SK-MEL-5 (cell line): ENCODE data around the gene PDGFC. TPM values are rescaled to one million over a fixed set of nuclear protein-coding genes. Genes with fewer than 3 reads are reported as not detected.

Experiments used
- DNase-seq: peaks from one replicate; pipeline ENCODE4 v3.0.0-alpha.2; 2016; ENCODE audit warnings: low read depth, low spot score
- in situ Hi-C: cut with HindIII; loops from 2 replicates; pipeline ENCODE4 v1.10.0; 2016; ENCODE audit warnings: low sequenced_read_pairs, high pct_unique_total_duplicates, low pct_unique_long_range_greater_than_20kb
- total RNA-seq: library from RNA; depleted of rRNA; stranded (reverse); fragments of >200 nt; shearing (Covaris generic); gene quantifications from 2 replicates; pipeline ENCODE4 v1.2.3, GENCODE V29; 2014

The PDGFC gene
- total RNA-seq, 1 experiment from 2014 or later = 5.4 TPM

DNA sequence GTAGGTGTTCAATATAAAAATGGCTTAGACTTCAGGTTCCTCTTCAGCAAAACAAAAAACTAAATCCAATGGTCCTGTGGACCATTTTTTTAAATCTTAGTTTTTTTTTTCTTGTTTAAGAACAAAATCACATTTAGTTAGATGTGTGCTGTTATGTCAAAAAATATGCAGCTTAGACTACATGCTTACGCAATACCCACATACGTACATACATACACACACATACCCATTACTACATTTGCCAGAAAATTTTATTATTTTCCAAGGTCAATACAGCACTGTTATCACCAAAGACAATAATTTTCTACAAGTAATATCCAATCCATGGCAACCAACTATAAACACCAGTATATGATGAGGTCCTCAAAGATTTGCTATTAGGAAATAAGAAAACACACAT, 144.1 kb downstream of the PDGFC start:
- in situ Hi-C loops = no loop called here
- no peak for DNase-seq

GRCh38 chr4:156825074-156825473, 146.5 kb downstream of the PDGFC start:
- DNase-seq = no peak
- in situ Hi-C loops = no loop called here

- no peak for DNase-seq
- in situ Hi-C loops = no loop called here
These were observed 147.0 kb downstream of the PDGFC start for GRCh38 chr4:156824451-156825060.

GRCh38 chr4:156820931-156821330, 150.7 kb downstream of the PDGFC start:
- in situ Hi-C loops = no loop called here
- DNase-seq = no peak

- DNase-seq = no peak
- in situ Hi-C loops = no loop called here
These were observed 155.2 kb downstream of the PDGFC start for GRCh38 chr4:156816360-156816755.

DNA sequence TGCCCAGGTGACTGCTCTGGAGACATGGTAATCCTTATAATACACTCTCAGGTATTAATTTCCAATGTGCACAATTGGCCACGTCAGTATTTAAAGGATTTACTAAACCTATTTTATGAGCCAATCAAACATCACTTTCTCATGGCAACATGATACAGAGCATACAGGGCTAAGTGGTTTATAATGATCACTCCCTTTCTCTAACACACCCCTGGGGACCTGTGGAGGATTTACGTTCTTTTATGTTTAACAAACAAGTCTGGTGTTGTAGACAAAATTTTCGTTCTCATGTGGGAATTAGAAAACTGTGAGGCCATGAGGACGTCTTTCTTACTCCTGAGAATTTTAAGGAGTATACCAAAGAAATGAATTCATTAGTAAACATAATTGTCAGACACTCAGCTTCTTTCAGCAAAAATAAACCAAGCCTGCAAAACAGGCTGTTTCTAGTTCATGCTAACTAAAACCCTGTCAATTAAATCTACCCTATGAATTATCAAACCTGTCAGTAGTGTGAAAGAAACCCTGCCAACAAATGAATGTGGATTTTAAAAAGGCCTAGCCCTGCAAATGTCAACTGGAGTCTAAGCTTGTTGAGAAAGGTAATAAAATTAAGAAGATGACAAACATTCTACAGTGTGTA, 155.8 kb downstream of the PDGFC start:
- DNase-seq = no peak
- in situ Hi-C loops = no loop called here

GRCh38 chr4:156811963-156812362, 159.6 kb downstream of the PDGFC start:
- no peak for DNase-seq
- in situ Hi-C loops = no loop called here

DNA sequence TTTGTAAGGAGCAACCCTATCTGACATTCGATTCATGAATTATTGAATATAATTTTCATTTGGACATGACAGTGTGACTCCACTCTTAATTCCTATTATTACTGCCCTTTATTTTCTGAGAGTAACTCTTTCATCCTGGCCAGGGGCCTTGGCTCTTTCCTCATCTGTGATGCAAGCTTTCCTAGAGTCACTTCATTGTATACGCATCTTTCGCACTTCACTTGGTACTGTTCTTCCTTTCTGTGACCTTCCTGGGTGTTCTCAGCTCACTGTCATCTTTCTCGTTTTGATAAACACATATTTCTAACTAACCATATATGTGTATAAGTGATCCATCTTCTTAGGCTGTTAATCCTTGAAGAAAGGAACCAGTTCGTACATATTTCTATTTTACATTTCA, 160.3 kb downstream of the PDGFC start:
- in situ Hi-C loops = no loop called here
- DNase-seq = no peak

DNA sequence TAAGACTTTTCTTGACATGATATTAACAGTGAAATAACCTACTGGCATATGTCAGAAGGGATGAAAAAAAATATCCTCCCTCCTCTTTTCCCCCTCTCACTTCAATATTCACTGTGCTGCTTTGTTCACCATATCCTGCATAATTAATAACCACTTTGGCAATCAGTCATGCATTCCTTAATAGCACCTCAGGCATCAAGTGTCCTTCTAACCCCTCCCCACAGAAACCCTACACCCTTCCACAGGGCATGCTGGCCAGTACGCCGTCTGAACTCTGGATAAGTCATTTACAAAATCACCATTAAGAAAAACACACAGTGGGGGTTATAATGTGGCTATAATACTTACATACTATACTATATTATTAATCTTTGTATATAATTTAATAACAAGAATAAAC, 165.9 kb downstream of the PDGFC start:
- peak; percentile 0 for DNase-seq
- in situ Hi-C loops = no loop called here

DNA sequence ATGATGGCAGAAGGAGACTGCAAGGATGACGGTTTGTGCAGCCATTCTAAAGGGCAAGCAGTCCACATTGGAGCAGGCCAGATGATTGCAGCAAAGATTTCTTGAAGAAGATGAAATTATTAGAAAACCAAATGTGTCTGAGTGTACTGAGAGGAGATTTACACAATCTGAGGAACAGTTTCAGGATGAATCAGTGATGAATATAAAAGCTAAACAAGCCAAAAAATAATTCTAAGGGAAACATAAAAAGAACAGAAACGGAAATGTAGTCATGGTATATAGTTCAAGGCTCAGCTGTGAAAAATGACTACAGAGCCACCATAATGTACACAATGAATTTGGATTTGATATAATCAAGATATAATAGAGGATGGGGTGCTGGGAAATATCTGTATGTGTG, 168.5 kb downstream of the PDGFC start:
- no peak for DNase-seq
- in situ Hi-C loops = no loop called here

GRCh38 chr4:156800463-156800862, 171.1 kb downstream of the PDGFC start:
- in situ Hi-C loops = no loop called here
- DNase-seq = peak; percentile 1

DNA sequence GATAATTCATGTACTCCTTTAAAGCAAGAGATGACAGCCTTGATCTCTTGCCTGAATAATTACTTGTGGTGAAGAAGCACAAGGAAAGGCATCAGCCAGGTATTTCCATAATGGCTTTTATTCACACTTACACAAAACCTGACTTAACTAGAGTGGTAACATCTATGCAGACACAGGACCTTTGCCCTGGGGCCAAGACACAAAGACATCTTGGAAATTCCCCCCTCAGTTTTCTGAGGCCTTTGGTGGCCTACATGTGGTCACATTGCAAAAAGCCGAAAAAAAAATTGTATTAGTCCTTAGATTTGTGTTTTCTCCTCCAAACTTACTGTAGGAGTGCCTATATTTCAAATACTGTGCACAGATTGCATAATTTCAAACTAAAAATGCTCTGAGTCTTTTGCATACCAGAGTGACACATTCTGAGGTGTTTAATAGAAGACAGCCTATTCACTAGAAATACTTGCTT, 172.4 kb downstream of the PDGFC start:
- no peak for DNase-seq
- in situ Hi-C loops = no loop called here

GRCh38 chr4:156798438-156798837, 173.2 kb downstream of the PDGFC start:
- no peak for DNase-seq
- in situ Hi-C loops = no loop called here

DNA sequence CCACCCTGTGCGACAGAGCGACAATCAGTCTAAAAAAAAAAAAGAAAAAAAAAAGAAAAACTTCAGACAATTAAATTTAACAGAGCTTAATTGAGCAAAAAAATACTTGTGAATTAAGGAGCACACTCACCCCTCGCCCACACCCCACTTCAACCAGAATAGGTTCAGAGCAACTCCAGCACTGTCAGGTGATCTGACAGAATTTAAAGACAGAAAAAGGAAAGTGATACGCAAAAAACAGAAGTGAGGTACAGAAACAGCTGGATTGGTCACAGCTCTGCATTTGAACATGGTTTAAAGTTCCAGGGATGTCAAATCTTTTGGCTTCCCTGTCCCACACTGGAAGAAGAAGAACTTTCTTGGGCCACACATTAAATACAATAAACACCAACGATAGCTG, 174.4 kb downstream of the PDGFC start:
- DNase-seq = no peak
- in situ Hi-C loops = no loop called here

- in situ Hi-C loops = no loop called here
- no peak for DNase-seq
These were observed 175.9 kb downstream of the PDGFC start for GRCh38 chr4:156795727-156796126.

DNA sequence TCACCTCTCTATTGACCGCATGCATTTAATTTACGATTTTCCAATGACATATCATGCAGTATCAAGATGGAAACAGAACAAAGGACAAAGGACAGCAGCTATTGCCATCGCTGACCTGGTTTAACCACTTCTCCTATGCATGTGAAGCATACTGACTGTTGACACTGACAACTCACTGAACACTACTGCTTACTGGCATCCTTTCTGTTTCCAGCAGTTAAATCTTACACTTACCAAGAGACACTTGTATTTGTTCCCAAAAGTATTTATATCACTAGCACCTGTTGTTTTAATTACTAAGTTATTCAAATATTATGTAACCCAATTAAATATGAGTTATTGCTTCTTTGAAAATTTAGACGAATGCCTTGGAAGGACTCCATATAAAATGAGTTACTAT, 176.7 kb downstream of the PDGFC start:
- in situ Hi-C loops = no loop called here
- no peak for DNase-seq

- DNase-seq = no peak
- in situ Hi-C loops = no loop called here
These were observed 179.0 kb downstream of the PDGFC start for GRCh38 chr4:156792462-156793085.

GRCh38 chr4:156790866-156791265, 180.7 kb downstream of the PDGFC start:
- in situ Hi-C loops = no loop called here

DNA sequence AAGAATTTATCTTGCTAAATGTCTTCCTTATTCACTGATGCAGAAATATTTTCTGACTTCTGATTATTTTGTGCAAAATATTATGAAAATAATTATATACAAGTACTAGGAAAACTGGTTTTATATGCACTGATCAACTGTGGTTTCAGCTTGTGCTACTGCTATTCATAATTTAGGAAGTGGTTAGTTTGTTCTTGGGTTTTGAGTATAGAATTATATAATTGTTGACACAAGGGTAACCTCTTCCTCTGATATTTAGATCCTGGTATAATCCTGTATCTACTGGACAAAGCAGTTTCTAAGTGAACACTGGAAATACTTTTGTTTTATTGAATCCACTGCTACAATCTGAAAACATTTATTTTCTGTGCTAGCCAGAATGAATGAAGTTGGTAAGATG, 182.8 kb downstream of the PDGFC start:
- in situ Hi-C loops = no loop called here
- no peak for DNase-seq

More at GRCh38 chr4:156790866-156791265, 180.7 kb downstream of the PDGFC start:
- DNase-seq = no peak
